Bronchial epithelial cell (primary cell): Measurements from ENCODE around the gene ZNF70. TPM values are rescaled to one million over a fixed set of nuclear protein-coding genes. Genes with fewer than 3 reads are reported as not detected.

ENCODE experiments used
- DNase-seq: peaks from one replicate; pipeline ENCODE4 v3.0.0-alpha.2; 2010; ENCODE audit warnings: low read depth
- FAIRE-seq: peaks from 2 replicates; lab custom pipeline; 2011; peaks lifted over from hg19 to GRCh38; lab: Jason Lieb, UNC
- H3K27me3 ChIP-seq: 2 replicates; pipeline ENCODE4 v1.5.1; 2011; ENCODE audit warnings: low read length; ENCODE audit not compliant: control insufficient read depth, insufficient read depth
- H3K36me3 ChIP-seq: 2 replicates; pipeline ENCODE4 v1.5.1; 2011; ENCODE audit warnings: low read length; ENCODE audit not compliant: control insufficient read depth, insufficient read depth
- H3K4me3 ChIP-seq: 2 replicates; pipeline ENCODE4 v1.5.1; 2011; ENCODE audit warnings: mild to moderate bottlenecking, low read depth, low read length, control low read depth
- CTCF ChIP-seq: IDR thresholded peaks from 2 replicates; pipeline ENCODE4 v1.5.1; 2011; ENCODE audit warnings: mild to moderate bottlenecking, moderate library complexity, low read length, control low read depth, inconsistent platforms; ENCODE audit not compliant: insufficient read depth, severe bottlenecking
- total RNA-seq: library from RNA; depleted of rRNA; stranded (reverse); fragments of >200 nt; gene quantifications from 2 replicates; pipeline ENCODE4 v1.2.1, GENCODE V29; 2014

The ZNF70 gene
- total RNA-seq, 1 donor from 2014 or later, result 1.3 TPM

- FAIRE-seq, result no peak
- DNase-seq, result no peak
- Histone ChIP-seq H3K27me3 (peaks cover 7% of the 10 kb centered on the region), H3K36me3 (no peaks in the 10 kb centered on the region), H3K4me3 (no peak overlapping the region)
- no peak for TF ChIP-seq CTCF
These were observed 27.6 kb upstream of the ZNF70 start for GRCh38 chr22:23778577-23778900.

- peak; percentile 28 for FAIRE-seq
- DNase-seq, result no peak
- H3K4me3 ChIP-seq, result no peak overlapping the region
- no peaks in the 10 kb centered on the region for H3K36me3 ChIP-seq
- H3K27me3 ChIP-seq, result peaks cover 9% of the 10 kb centered on the region
- no peak for TF ChIP-seq CTCF
These were observed 27.1 kb upstream of the ZNF70 start for GRCh38 chr22:23777776-23778576.

GRCh38 chr22:23775779-23776375, 25.0 kb upstream of the ZNF70 start:
- TF ChIP-seq CTCF, result no peak
- DNase-seq (no peak), FAIRE-seq (peak; percentile 28)
- H3K27me3 ChIP-seq, result peaks cover 9% of the 10 kb centered on the region
- H3K4me3 ChIP-seq, result no peak overlapping the region
- H3K36me3 ChIP-seq, result no peaks in the 10 kb centered on the region

- TF ChIP-seq CTCF, result no peak
These were observed 24.1 kb upstream of the ZNF70 start for GRCh38 chr22:23774922-23775436.

GRCh38 chr22:23774114-23774921, 23.4 kb upstream of the ZNF70 start:
- Histone ChIP-seq H3K27me3 (peaks cover 9% of the 10 kb centered on the region), H3K36me3 (no peaks in the 10 kb centered on the region), H3K4me3 (no peak overlapping the region)
- TF ChIP-seq CTCF, result no peak
- DNase-seq, result no peak
- FAIRE-seq, result no peak

More at GRCh38 chr22:23774922-23775436, 24.1 kb upstream of the ZNF70 start:
- no peak overlapping the region for H3K4me3 ChIP-seq
- FAIRE-seq (no peak), DNase-seq (no peak)
- H3K36me3 ChIP-seq, result no peaks in the 10 kb centered on the region
- H3K27me3 ChIP-seq, result peaks cover 9% of the 10 kb centered on the region
